Epidermal melanocyte (primary cell): ENCODE results near the gene PRG3.
"Not testable (repeated sequence)": the region's sequence is repeated elsewhere in the genome, so short reads cannot be mapped to it uniquely, and the experiment has no call there.

Source experiments
- DNase-seq: peaks from one replicate; pipeline ENCODE4 v3.0.0; 2011; ENCODE audit warnings: low spot score; ENCODE audit not compliant: insufficient read length

The PRG3 gene

GRCh38 chr11:57409321-57410100 is 28.6 kb upstream of the PRG3 start:
- DNase-seq: no peak

DNA sequence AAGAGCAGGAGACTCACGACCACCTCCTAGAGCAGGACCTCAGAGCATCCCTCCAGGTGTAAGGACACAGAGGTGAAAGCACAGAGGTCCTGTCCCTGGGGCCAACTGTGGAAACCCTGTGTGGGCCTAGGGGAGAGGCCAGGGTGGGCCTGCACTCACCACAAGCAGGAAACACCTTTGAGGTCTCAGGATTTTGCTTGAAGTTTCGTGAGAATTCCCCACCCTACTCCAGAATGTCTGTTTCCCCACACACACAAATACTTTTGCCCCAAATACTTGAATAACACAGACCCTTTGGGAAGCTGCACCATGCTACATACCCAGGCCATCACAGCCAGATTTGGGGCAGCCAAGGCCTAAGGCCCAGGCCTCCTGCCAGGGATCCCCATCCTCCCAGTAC is 27.8 kb upstream of the PRG3 start:
- no peak for DNase-seq

DNA sequence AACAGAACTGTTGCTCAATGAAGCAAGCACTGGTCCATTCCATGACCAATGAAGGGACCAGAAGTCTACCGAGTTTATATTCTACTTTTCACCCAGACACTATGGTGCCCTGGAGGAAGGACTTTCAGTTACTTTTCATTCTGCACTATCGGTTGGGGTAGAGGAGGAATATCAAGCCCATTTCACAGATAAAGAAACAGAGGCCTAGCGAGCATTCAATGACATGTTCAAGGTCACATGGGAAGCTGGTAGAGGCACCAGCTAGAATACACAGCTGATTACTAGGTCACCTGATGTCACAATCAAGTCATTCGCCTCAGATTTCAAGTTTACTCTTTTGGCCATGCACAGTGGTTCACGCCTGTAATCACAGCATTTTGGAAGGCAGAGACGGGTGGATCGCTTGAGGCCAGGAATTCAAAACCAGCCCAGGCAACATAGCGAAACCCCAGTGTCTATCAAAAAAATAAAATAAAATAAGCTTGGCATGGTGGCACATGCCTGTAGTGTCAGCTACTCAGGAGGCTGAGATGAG is 27.1 kb upstream of the PRG3 start:
- no peak for DNase-seq

GRCh38 chr11:57407010-57407920 is 26.3 kb upstream of the PRG3 start:
- DNase-seq: no peak

DNA sequence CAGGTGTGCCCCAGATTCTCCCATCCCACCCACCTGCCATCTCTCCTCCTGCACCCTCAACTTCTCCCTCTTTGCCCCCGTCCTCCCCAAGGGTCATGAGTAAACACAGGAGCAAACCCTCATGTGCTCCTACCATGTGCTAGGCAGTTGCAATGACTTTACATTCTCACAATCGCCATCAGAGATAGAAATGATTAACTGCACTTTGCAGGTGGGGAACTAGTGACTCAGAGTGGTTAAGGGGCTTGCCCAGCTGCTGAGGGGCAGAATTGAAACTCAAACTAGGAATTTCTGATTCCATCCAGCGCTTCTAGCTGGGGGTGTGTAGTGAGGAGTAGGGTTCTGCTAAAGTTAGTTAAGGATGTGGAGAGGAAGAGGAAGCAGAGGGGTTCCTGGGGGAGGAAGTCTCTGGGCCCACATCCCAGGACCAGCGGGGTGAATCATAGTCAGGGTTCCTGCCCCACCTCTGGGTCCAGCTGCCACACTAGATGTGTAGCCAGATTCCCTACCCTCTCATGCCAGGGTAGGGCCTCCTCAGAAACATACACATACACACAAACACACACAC is 25.5 kb upstream of the PRG3 start:
- no peak for DNase-seq

DNA sequence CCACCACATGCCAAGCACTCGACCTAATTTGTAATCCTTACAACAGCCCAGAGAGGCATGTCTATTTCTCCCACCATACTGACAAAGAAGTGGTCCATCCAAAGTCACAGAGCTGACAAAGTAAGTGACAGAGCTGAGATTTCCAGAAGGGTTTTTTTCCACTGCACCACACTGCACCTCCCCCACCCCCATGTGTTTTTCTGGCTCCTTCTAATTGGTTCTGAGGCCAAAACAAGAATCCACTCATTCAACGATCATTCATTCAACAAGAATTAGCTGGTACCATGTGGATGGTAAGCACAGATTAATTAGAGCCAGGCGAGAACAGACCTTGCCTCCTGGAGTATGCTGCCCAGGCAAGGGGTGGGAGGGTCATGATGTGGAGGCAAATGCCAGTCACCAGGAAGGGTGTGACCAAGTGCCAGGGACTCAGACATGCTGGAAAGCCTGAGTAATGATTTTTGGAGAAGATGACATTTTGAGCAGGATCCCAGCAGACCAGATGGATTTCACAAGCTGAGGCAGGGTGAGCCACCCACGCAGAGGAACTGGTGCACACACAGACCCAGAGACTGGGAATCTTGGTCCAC is 24.4 kb upstream of the PRG3 start:
- no peak for DNase-seq

- no peak for DNase-seq
These were observed 22.8 kb upstream of the PRG3 start for GRCh38 chr11:57403802-57404147.

DNA sequence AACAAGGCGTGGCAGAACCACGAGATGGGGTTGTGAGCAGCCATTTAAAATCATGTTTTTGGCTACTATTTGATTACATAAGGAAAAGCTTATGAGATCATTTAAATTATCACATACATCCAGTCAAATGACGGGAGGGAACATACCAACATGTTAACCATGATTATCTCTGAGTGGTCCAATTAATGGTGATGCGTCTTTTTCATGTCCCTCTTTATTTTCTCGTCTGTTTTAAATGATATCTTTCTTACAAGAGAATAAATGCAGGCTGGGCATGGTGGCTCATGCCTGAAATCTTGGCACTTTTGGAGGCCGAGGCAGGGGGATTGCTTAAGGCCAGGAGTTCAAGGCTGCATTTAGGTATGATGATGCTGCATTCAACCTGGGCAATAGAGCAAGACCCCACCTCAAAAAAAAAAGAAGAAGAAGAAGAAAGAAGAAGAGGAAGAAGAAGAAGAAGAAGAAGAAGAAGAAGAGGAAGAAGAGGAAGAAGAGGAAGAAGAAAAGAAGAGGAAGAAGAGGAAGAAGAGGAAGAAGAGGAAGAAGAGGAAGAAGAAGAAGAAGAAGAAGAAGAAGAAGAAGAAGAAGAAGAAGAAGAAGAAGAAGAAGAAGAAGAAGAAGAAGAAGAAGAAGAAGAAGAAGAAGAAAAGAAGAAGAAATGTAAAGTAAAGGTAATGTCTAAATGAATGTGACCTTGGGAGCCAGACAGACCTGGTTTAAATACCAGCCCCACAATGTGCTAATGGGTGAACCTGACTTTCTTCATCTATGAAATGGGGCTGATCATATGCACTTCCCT is 22.3 kb upstream of the PRG3 start:
- DNase-seq: not testable (repeated sequence)

GRCh38 chr11:57402188-57403002 is 21.4 kb upstream of the PRG3 start:
- no peak for DNase-seq

DNA sequence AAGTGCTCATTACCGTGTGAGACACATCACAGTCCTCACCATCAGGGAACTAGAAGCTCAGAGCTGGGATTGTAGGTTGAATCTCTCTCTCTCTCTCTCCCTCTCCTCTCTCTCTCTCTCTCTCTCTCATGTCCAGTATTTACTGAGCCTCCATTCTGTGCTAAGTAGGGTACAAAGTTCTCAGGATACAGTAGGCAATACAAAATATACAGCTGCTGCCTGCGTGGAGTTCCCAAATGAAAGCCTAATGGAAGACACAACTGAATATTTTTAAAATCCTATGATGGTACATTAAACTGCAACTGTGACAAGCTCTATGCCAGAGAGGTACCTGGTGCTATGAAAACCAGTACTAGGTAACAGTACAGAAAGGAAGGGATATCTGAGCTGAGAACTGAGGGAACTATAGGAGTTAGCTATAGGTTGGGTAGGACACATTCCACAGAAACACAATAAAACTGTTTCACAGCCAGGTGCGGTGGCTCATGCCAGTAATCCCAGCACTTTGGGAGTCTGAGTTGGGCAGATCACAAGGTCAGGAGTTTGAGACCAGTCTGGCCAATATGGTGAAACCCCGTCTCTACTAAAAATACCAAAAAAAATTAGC is 19.1 kb upstream of the PRG3 start:
- no peak for DNase-seq

GRCh38 chr11:57399221-57399620 is 18.3 kb upstream of the PRG3 start:
- no peak for DNase-seq

- DNase-seq: no peak
These were observed 16.5 kb upstream of the PRG3 start for GRCh38 chr11:57397394-57397990.

DNA sequence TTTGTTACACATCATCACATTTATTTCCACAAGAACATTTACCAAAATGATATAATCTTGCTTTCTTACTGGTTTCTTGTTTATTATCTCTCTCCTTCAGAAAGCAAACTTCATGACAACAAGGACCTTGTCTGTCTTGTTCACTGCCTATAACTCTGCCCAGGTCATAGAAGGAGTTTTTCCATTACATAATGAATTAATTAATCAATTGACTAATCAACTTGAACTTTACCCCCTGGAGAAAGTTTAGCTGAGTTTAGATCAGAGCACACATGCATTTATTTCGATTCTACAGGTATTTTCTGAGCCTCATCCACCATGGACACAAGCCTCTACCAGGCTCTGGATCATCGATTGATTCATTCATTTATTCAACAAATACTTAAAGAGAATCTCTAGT is 15.8 kb upstream of the PRG3 start:
- DNase-seq: no peak

DNA sequence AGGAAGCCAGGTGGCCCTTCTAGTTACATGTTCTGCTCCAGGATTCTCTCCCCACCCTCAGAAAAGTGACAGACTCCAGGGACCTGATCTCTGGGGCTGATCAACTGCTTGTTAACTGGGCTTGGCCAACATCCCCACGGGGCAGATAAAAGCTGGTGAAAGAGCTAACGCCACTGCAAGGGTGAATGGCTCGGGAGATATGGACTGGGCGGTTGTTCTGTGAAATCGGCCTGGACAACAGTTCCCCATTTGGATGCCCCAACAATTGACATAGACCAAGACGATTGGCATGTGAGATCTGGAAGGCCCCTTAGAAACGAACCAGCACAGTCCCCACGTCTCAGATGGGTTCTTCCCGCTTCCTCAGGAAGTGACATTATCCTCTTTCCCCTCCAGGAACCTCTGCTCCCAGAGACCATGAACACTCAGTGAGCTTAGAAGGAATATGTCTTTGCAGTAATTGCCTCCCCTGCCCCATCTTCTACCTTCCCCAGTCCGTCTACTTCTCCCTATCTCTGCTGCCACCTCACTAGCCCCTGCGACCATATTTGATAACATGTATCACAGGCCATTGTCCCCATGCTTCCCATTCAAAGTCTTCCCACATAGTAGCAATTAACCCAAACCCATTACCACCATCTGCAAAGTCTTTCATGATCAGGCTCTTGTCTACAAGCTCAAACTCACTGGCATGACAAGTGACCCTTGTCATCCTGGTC is 15.1 kb upstream of the PRG3 start:
- no peak for DNase-seq

DNA sequence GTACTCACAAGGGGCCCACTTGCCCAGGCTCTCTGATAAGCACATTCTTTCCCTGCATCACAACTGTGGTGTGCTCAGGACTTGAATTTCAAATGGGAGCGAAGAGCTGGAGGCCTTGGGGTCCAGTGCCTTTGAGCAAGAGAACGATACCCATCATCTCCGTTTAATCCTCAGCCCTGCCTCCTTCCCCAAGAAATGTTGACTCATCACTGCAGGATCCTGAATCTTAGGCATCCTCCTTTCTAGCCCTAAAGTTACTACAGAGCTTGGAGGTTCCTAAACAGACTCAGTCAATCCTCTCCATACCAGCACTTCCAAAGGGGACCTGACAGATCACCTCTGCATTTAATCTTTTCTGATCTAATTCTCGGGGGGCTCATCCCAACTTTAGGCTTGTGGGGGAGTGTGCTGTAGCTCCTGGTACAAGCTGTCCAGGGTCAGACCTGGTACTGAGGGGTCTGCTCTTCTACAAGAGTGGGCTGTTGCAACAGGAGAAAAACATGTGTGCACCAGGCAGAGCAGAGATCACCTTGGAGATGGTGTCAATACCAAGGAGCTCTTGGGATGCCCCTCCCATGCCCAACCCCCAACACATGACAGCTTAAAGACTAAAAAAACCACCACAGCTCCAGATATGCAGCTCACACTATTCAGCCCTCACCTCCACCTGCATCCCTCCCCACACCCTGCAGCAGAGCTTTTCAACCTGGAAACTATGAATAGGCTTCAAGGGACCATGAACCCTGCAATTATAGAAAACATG is 13.4 kb upstream of the PRG3 start:
- DNase-seq: no peak

DNA sequence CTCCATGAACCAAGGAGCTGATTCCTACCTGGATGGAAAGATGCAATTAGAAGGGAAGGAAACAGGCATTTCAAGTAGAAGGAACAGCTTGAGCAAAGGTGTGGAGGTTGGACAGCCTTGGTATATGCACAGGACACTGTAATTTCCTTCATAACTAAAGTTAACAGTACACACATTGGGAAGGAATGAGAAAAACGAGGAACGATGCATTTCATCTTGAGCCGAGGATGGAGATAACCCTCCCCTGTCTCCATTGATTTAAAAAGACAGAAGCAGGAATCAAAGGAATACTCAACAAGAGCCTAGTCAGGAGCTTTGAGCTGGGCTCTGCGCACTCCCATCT is 11.8 kb upstream of the PRG3 start:
- DNase-seq: no peak

DNA sequence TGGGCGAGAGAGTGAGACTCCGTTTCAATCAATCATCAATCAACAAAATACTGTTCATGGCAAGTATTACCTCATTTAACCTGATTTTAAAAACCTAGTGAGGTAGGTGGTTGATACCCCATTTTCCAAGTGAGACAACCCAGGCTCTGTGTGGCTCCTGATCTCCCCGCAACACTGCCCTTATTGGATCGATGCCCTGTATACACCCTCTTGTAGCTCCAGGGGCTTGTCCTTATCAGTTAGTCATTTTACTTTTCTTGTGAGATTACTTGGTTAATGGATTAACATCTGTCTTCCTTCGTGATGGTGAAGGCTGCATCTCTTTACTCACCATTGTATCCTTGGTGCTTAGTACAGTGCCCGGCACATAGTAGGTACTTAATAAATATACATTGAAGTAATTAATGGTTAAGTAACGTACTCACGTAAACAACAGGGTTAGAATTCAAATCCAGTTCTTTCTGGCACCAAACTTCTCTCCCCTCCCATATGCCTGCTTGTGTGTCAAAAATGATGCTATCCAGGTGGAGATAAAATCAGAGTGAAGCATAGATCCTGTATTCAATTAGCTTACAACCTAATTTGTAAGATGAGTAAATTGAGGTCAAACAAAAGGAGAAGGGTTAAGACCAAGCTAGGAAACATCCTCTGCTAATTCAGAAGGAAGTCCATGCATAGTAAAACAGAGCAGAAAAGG is 11.3 kb upstream of the PRG3 start:
- no peak for DNase-seq
